Liver (tissue), 9 donors: ENCODE measurements around the gene GHRL. TPM values are rescaled to one million over a fixed set of nuclear protein-coding genes. Genes with fewer than 3 reads are reported as not detected.

Experiments
- DNase-seq: peaks from one replicate; pipeline ENCODE4 v3.0.0-alpha.2; 2017; ENCODE audit warnings: low spot score
- H3K27ac ChIP-seq, 2 donors: one replicate each; pipeline ENCODE4 v1.7.0; 2013; ENCODE audit warnings: inconsistent platforms in 2 of 2, low read length in 2 of 2, control low read depth in 1 of 2, low read depth in 1 of 2, mild to moderate bottlenecking in 1 of 2
- H3K27me3 ChIP-seq, 4 donors: one replicate each; pipeline versions ENCODE4 v1.6.1 to v1.7.0; 2013; ENCODE audit warnings: low read length in 3 of 4, inconsistent platforms in 1 of 4, mild to moderate bottlenecking in 1 of 4, moderate library complexity in 1 of 4; ENCODE audit not compliant: control insufficient read depth in 4 of 4, insufficient read depth in 4 of 4
- H3K36me3 ChIP-seq, 4 donors: one replicate each; pipeline versions ENCODE4 v1.6.1 to v1.7.0; 2013; ENCODE audit warnings: low read length in 3 of 4, mild to moderate bottlenecking in 3 of 4, low read depth in 1 of 4, moderate library complexity in 1 of 4; ENCODE audit not compliant: control insufficient read depth in 4 of 4, insufficient read depth in 3 of 4
- H3K4me1 ChIP-seq, 4 donors: one replicate each; pipeline versions ENCODE4 v1.6.1 to v1.7.0; 2013; ENCODE audit warnings: low read length in 3 of 4, mild to moderate bottlenecking in 3 of 4, moderate library complexity in 1 of 4; ENCODE audit not compliant: control insufficient read depth in 4 of 4, insufficient read depth in 4 of 4
- H3K4me3 ChIP-seq, 3 donors: one replicate each; pipeline versions ENCODE4 v1.6.1 to v1.7.0; 2013; ENCODE audit warnings: low read length in 3 of 3, control low read depth in 1 of 3, low read depth in 1 of 3, mild to moderate bottlenecking in 1 of 3
- H3K9ac ChIP-seq, 2 donors: one replicate each; pipeline ENCODE4 v1.7.0; 2013; ENCODE audit warnings: low read length in 2 of 2, mild to moderate bottlenecking in 2 of 2, moderate library complexity in 2 of 2, control low read depth in 1 of 2, low read depth in 1 of 2
- H3K9me3 ChIP-seq, 4 donors: one replicate each; pipeline versions ENCODE4 v1.6.1 to v1.7.0; 2013; ENCODE audit warnings: low read length in 3 of 4; ENCODE audit not compliant: control insufficient read depth in 4 of 4
- ATF3 ChIP-seq: IDR thresholded peaks from 2 replicates; pipeline ENCODE4 v1.6.1; 2016; ENCODE audit warnings: antibody characterized with exemption
- CTCF ChIP-seq: fragments of 150-350 bp; IDR thresholded peaks from 2 replicates; pipeline ENCODE4 v1.5.1; 2017; ENCODE audit warnings: improper control_type of control experiment, low read depth, low read length; ENCODE audit not compliant: missing input control
- FOXA2 ChIP-seq: IDR thresholded peaks from 2 replicates; pipeline ENCODE4 v1.6.1; 2016; ENCODE audit warnings: antibody characterized with exemption
- HNF4A ChIP-seq, 2 donors: conservative IDR thresholded peaks; 2 replicates each; pipeline ENCODE4 v1.6.1; 2016; ENCODE audit warnings: antibody characterized with exemption in 2 of 2, mild to moderate bottlenecking in 2 of 2
- HNF4G ChIP-seq: IDR thresholded peaks from 2 replicates; pipeline ENCODE4 v1.6.1; 2016; ENCODE audit warnings: antibody characterized with exemption
- JUND ChIP-seq, 2 donors: IDR thresholded peaks; 2 replicates each; pipeline ENCODE4 v1.6.1; 2016; ENCODE audit warnings: antibody characterized with exemption in 2 of 2
- MAX ChIP-seq: IDR thresholded peaks from 2 replicates; pipeline ENCODE4 v1.6.1; 2016; ENCODE audit warnings: antibody characterized with exemption
- NR2F2 ChIP-seq: IDR thresholded peaks from 2 replicates; pipeline ENCODE4 v1.6.1; 2016; ENCODE audit warnings: antibody characterized with exemption
- RAD21 ChIP-seq, 2 donors: IDR thresholded peaks; 2 replicates each; pipeline ENCODE4 v1.6.1; 2016; ENCODE audit warnings: antibody characterized with exemption in 2 of 2, mild to moderate bottlenecking in 2 of 2
- REST ChIP-seq: IDR thresholded peaks from 2 replicates; pipeline ENCODE4 v1.6.1; 2016; ENCODE audit warnings: antibody characterized with exemption, mild to moderate bottlenecking
- TAF1 ChIP-seq: conservative IDR thresholded peaks from 2 replicates; pipeline ENCODE4 v1.6.1; 2016; ENCODE audit warnings: antibody characterized with exemption, mild to moderate bottlenecking
- WGBS: extraction: QIAGEN DNeasy Blood & Tissue Kit; methylation state at CpG from one replicate; pipeline ENCODE4 v1.1.7; 2013; 5-methylcytosine and 5-hydroxymethylcytosine counted together
- polyA plus RNA-seq, 2 donors: library from polyadenylated mRNA; stranded (reverse) in 1 of 2; unstranded in 1 of 2; fragments of 200-250 nt in 1 of 2; fragments of >200 nt in 1 of 2; fragmentation: Nextera tagmentation in 1 of 2; extraction: Ambion mirVana in 1 of 2; gene quantifications; one replicate each; pipeline versions ENCODE4 v1.2.1 to v1.2.3, GENCODE V29; 2013 to 2015
- total RNA-seq, 2 donors: library from RNA; depleted of rRNA; stranded (reverse); fragments of >200 nt; gene quantifications; one replicate each; pipeline ENCODE4 v1.2.3, GENCODE V29; 2014
- donor health status: healthy.
- donor health status: healthy.
- donor health status: healthy.
- donor health status: healthy.
- donor health status: healthy.

The GHRL gene
- total and polyA plus RNA-seq, 4 donors: 0.08 to 1.3 (median 0.27) TPM

- TF ChIP-seq MAX (no peak), JUND (IDR thresholded peaks at IDR 0.05) (no peak), NR2F2 (no peak), ATF3 (no peak)
These were observed 42.5 kb upstream of the GHRL start (continued) for GRCh38 chr3:10335190-10335738.

GRCh38 chr3:10334459-10334858 is 41.7 kb upstream of the GHRL start:
- no peaks in the 10 kb centered on the region for H3K4me1 ChIP-seq
- 86% methylated on average over 12 of the region's 12 CpGs for WGBS
- DNase-seq: no peak
- no peak overlapping the region for H3K4me3 ChIP-seq
- H3K27me3 ChIP-seq: no peaks in the 10 kb centered on the region
- H3K36me3 ChIP-seq: peaks cover 10 to 69% (median 31%) of the 10 kb centered on the region in 4 donors
- no peaks in the 10 kb centered on the region for H3K9me3 ChIP-seq
- H3K27ac ChIP-seq: no peak overlapping the region
- no peak overlapping the region for H3K9ac ChIP-seq
- no peak for TF ChIP-seq REST
- TF ChIP-seq FOXA2: no peak
- TF ChIP-seq TAF1: no peak

- H3K9ac ChIP-seq: no peak overlapping the region
- 94% methylated on average over 11 of the region's 11 CpGs for WGBS
- H3K9me3 ChIP-seq: no peaks in the 10 kb centered on the region
- DNase-seq: no peak
- no peaks in the 10 kb centered on the region for H3K4me1 ChIP-seq
- no peak overlapping the region for H3K4me3 ChIP-seq
- H3K27ac ChIP-seq: no peak overlapping the region
- no peaks in the 10 kb centered on the region for H3K27me3 ChIP-seq
- peaks cover 10 to 66% (median 31%) of the 10 kb centered on the region in 4 donors for H3K36me3 ChIP-seq
- no peak for TF ChIP-seq FOXA2
- no peak for TF ChIP-seq HNF4G
- TF ChIP-seq RAD21 (IDR thresholded peaks at IDR 0.05): no peak
These were observed 41.3 kb upstream of the GHRL start for GRCh38 chr3:10334042-10334441.

GRCh38 chr3:10333349-10333650 is 40.6 kb upstream of the GHRL start:
- no peak for DNase-seq
- peaks cover 13 to 67% (median 30%) of the 10 kb centered on the region in 4 donors for H3K36me3 ChIP-seq
- H3K9ac ChIP-seq: no peak overlapping the region
- no peaks in the 10 kb centered on the region for H3K9me3 ChIP-seq
- no peak for TF ChIP-seq CTCF
- no peak for TF ChIP-seq HNF4A (conservative IDR thresholded peaks at IDR 0.05)
- TF ChIP-seq MAX: no peak
- no peak overlapping the region for H3K27ac ChIP-seq
- WGBS: 89% methylated on average over 2 of the region's 2 CpGs
- no peak overlapping the region for H3K4me3 ChIP-seq
- H3K4me1 ChIP-seq: no peaks in the 10 kb centered on the region
- H3K27me3 ChIP-seq: no peaks in the 10 kb centered on the region
